NOMO-1 treated with DMSO at 0.1 percent for 48 hours (cell line): Measurements from ENCODE around the gene FNTB.
"Not testable (repeated sequence)": the region's sequence is repeated elsewhere in the genome, so short reads cannot be mapped to it uniquely, and the experiment has no call there.

Source experiments
- DNase-seq: peaks from one replicate; lab custom pipeline; 2025; ENCODE audit not compliant: unreplicated experiment; lab: John Stamatoyannopoulos, UW

Gene FNTB

GRCh38 chr14:65012353-65012752, 25.7 kb downstream of the FNTB start:
- no peak for DNase-seq

- DNase-seq: no peak
Measured at GRCh38 chr14:65015391-65015790, 28.7 kb downstream of the FNTB start.

- no peak for DNase-seq
Measured at GRCh38 chr14:65016471-65016870, 29.8 kb downstream of the FNTB start.

- peak; percentile 77 for DNase-seq
Measured at GRCh38 chr14:65019944-65020566, 33.4 kb downstream of the FNTB start.

- DNase-seq: no peak
Measured at GRCh38 chr14:65024957-65025356, 38.3 kb downstream of the FNTB start.

GRCh38 chr14:65025818-65026217, 39.1 kb downstream of the FNTB start:
- no peak for DNase-seq

GRCh38 chr14:65026526-65026925, 39.8 kb downstream of the FNTB start:
- no peak for DNase-seq

- no peak for DNase-seq
Measured at GRCh38 chr14:65027127-65027799, 40.6 kb downstream of the FNTB start.

- DNase-seq: no peak
Measured at GRCh38 chr14:65028937-65029336, 42.2 kb downstream of the FNTB start.

GRCh38 chr14:65031321-65031720, 44.6 kb downstream of the FNTB start:
- not testable (repeated sequence) for DNase-seq

- no peak for DNase-seq
Measured at GRCh38 chr14:65032319-65032718, 45.6 kb downstream of the FNTB start.

GRCh38 chr14:65033181-65033580, 46.5 kb downstream of the FNTB start:
- no peak for DNase-seq

GRCh38 chr14:65034021-65034420, 47.3 kb downstream of the FNTB start:
- no peak for DNase-seq

- no peak for DNase-seq
Measured at GRCh38 chr14:65035049-65035448, 48.4 kb downstream of the FNTB start.

- no peak for DNase-seq
Measured at GRCh38 chr14:65038966-65039365, 52.3 kb downstream of the FNTB start.

- DNase-seq: no peak
Measured at GRCh38 chr14:65040666-65041433, 54.2 kb downstream of the FNTB start.

GRCh38 chr14:65041434-65041915, 54.8 kb downstream of the FNTB start:
- DNase-seq: no peak

- no peak for DNase-seq
Measured at GRCh38 chr14:65042296-65042695, 55.6 kb downstream of the FNTB start.

GRCh38 chr14:65042731-65043372, 56.2 kb downstream of the FNTB start:
- DNase-seq: peak; percentile 87

GRCh38 chr14:65043893-65044595, 57.3 kb downstream of the FNTB start:
- no peak for DNase-seq

GRCh38 chr14:65044596-65044959, 57.9 kb downstream of the FNTB start:
- peak; percentile 93 for DNase-seq
